Spinal cord (tissue), 10 donors: ENCODE results near the gene SLC39A5. TPM values are rescaled to one million over a fixed set of nuclear protein-coding genes. Genes with fewer than 3 reads are reported as not detected.

ENCODE experiments used
- DNase-seq, 6 donors: peaks; one replicate each; pipeline versions ENCODE4 v3.0.0 to v3.0.0-alpha.2; 2013 to 2015; ENCODE audit warnings: low spot score in 6 of 6, low read depth in 4 of 6
- H3K27ac ChIP-seq: one replicate; pipeline ENCODE4 v1.5.1; 2013; ENCODE audit warnings: low read depth, low read length, control low read depth
- H3K27me3 ChIP-seq: one replicate; pipeline ENCODE4 v1.6.1; 2013; ENCODE audit warnings: low read length; ENCODE audit not compliant: control insufficient read depth, insufficient read depth
- H3K36me3 ChIP-seq: one replicate; pipeline ENCODE4 v1.6.1; 2013; ENCODE audit warnings: low read length; ENCODE audit not compliant: control insufficient read depth, insufficient read depth
- H3K4me1 ChIP-seq: one replicate; pipeline ENCODE4 v1.6.1; 2013; ENCODE audit warnings: low read length; ENCODE audit not compliant: control insufficient read depth, insufficient read depth
- H3K4me3 ChIP-seq: one replicate; pipeline ENCODE4 v1.5.1; 2013; ENCODE audit warnings: low read depth, low read length, control low read depth
- H3K9me3 ChIP-seq: one replicate; pipeline ENCODE4 v1.6.1; 2013; ENCODE audit warnings: low read length; ENCODE audit not compliant: control insufficient read depth, insufficient read depth
- WGBS: methylation state at CpG from one replicate; pipeline ENCODE4 v1.1.5; 2013; ENCODE audit warnings: missing lambda C conversion rate; ENCODE audit not compliant: insufficient coverage; 5-methylcytosine and 5-hydroxymethylcytosine counted together
- polyA plus RNA-seq, 2 donors: library from polyadenylated mRNA; unstranded; fragments of 120-200 nt; gene quantifications; one replicate each; pipeline ENCODE4 v1.2.1, GENCODE V29; 2013; ENCODE audit not compliant: insufficient read length in 2 of 2
- total RNA-seq, 2 donors: library from RNA; depleted of rRNA in 1 of 2; stranded (reverse); fragments of 120-200 nt in 1 of 2; fragments of >200 nt in 1 of 2; gene quantifications; one replicate each; pipeline versions ENCODE4 v1.2.3 to v1.2.4, GENCODE V29; 2013 to 2014
- donor health status: healthy.

SLC39A5 gene
- total and polyA plus RNA-seq, 4 donors: 0.60 to 1.9 (median 0.66) TPM; not detected in 1

GRCh38 chr12:56241424-56242303, 11.8 kb downstream of the SLC39A5 start:
- no peak overlapping the region for H3K27ac ChIP-seq
- H3K27me3 ChIP-seq: no peaks in the 10 kb centered on the region
- no peak for DNase-seq
- H3K36me3 ChIP-seq: peaks cover 98% of the 10 kb centered on the region
- WGBS: 72% methylated on average over 3 of the region's 9 CpGs
- no peaks in the 10 kb centered on the region for H3K4me1 ChIP-seq
- H3K9me3 ChIP-seq: no peaks in the 10 kb centered on the region
- no peak overlapping the region for H3K4me3 ChIP-seq

DNA sequence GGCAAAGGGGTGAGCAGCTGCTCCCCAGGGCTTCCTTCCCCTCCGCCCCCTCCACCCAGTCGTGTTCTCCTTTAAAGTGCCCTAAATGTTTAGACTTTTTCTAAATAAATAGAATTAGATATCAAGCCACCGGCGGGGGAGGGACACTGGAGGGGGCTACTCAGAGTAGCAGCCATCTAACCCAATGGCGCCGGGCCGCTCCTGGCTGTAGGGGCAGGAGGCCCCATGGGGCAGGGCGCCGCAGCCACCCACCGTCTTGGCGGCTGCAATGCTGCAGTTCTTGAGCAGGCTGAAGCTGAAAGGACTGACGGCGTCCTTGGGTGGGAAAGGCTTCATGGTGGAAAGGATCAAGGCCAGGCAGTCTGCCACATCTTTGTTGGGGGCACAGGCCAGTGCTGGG, 13.1 kb downstream of the SLC39A5 start:
- Histone ChIP-seq H3K27me3 (no peaks in the 10 kb centered on the region), H3K4me1 (no peaks in the 10 kb centered on the region), H3K27ac (peak overlapping the region; percentile 10), H3K9me3 (no peaks in the 10 kb centered on the region), H3K36me3 (peaks cover 97% of the 10 kb centered on the region), H3K4me3 (no peak overlapping the region)
- DNase-seq: no peak
- 96% methylated on average over 9 of the region's 13 CpGs for WGBS

DNA sequence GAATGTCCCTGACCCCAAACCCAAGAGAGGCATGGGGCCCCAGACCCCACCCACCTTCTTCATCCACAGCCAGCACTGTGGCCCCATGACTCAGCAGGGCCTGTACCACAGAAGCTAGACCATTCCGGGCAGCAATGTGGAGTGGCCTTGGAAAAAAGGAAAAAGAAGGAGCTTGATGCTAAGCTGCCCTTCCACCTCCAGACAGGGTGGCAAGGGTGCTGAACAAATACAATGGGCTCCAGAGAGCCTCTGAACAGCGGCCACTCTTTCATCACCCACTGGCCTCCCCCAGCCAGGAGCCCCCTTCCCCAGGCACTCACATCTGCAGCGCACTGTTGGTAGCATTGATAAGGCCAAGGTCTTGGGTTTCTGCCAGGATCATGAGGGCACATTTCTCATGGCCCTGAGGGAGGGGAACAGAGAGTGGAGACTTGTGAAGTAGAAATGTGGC, 13.9 kb downstream of the SLC39A5 start:
- no peak overlapping the region for H3K27ac ChIP-seq
- WGBS: 60% methylated on average over 1 of the region's 3 CpGs
- no peak overlapping the region for H3K4me3 ChIP-seq
- H3K4me1 ChIP-seq: no peaks in the 10 kb centered on the region
- DNase-seq: no peak
- no peaks in the 10 kb centered on the region for H3K9me3 ChIP-seq
- H3K27me3 ChIP-seq: no peaks in the 10 kb centered on the region
- H3K36me3 ChIP-seq: peaks cover 98% of the 10 kb centered on the region

GRCh38 chr12:56244494-56244893, 14.6 kb downstream of the SLC39A5 start:
- 97% methylated on average over 14 of the region's 14 CpGs for WGBS
- H3K27me3 ChIP-seq: no peaks in the 10 kb centered on the region
- no peaks in the 10 kb centered on the region for H3K4me1 ChIP-seq
- H3K4me3 ChIP-seq: no peak overlapping the region
- H3K9me3 ChIP-seq: no peaks in the 10 kb centered on the region
- DNase-seq: no peak
- peaks cover 96% of the 10 kb centered on the region for H3K36me3 ChIP-seq
- H3K27ac ChIP-seq: no peak overlapping the region

DNA sequence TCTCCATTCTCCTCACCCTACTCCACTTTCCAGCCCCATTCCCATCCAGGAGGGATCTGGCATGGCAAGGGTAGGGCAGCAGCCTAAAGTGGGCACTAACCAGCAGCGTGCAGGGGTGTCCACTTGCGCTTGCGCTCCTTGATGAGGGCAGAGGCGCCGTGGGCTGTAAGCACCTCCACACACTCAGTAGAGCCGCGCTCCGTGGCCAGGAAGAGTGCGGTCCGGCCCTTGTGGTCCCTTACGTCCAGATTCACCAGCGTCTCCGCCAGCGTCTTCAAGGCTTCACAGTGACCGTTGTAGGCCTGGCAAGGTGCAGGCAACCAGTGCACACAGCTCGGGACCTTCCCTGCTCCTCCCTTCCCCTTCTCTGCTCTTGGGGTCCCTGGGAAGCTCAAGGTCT, 18.1 kb downstream of the SLC39A5 start:
- Histone ChIP-seq H3K9me3 (no peaks in the 10 kb centered on the region), H3K36me3 (peaks cover 92% of the 10 kb centered on the region), H3K27me3 (no peaks in the 10 kb centered on the region), H3K27ac (no peak overlapping the region), H3K4me1 (no peaks in the 10 kb centered on the region), H3K4me3 (no peak overlapping the region)
- DNase-seq: no peak
- WGBS: 96% methylated on average over 16 of the region's 16 CpGs

DNA sequence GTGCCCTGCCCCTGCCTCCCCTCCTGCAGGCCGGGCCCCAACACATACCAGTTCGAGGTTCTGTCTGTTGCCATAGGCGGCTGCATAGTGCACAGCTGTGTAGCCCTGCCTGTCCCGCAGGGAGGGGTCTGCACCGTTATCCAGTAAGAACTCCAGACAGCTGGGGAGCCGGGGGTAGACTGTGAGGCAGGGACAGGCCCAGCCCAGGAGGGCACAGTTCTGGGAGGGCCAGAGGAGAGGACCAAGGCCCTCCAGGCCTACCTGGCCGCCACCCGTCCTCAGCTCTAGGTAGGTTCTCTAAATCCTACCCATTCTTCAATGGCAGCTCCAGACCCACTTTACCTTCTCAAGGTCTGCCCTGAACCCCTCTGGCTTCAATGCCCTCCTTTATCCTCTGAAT, 18.9 kb downstream of the SLC39A5 start:
- 94% methylated on average over 7 of the region's 8 CpGs for WGBS
- no peaks in the 10 kb centered on the region for H3K27me3 ChIP-seq
- H3K36me3 ChIP-seq: peaks cover 92% of the 10 kb centered on the region
- H3K4me1 ChIP-seq: no peaks in the 10 kb centered on the region
- DNase-seq: no peak
- H3K27ac ChIP-seq: no peak overlapping the region
- no peak overlapping the region for H3K4me3 ChIP-seq
- no peaks in the 10 kb centered on the region for H3K9me3 ChIP-seq

GRCh38 chr12:56252649-56253048, 22.8 kb downstream of the SLC39A5 start:
- no peak overlapping the region for H3K4me3 ChIP-seq
- no peak overlapping the region for H3K27ac ChIP-seq
- no peaks in the 10 kb centered on the region for H3K27me3 ChIP-seq
- no peak for DNase-seq
- H3K4me1 ChIP-seq: peaks cover 16% of the 10 kb centered on the region
- 97% methylated on average over 2 of the region's 3 CpGs for WGBS
- H3K36me3 ChIP-seq: peaks cover 89% of the 10 kb centered on the region
- no peaks in the 10 kb centered on the region for H3K9me3 ChIP-seq

DNA sequence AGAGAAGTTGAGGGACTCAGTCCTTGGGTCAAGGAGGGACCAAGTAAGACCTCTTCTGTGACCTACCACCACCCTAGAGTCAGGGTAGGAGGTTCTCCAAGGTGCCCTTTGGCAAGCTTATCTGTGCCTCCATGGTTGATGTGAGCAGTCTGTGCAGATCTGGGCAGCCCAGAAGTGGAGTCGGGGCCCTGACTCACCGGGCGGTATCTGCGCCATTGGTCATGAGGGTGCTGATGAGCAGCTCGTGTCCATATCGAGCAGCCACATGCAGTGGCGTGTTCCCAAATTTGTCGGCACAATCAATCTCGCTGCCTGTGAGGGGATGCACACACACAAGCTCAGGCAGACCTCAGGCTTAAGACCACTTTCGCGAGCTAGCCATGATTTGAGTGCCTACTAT, 23.2 kb downstream of the SLC39A5 start:
- H3K9me3 ChIP-seq: no peaks in the 10 kb centered on the region
- no peaks in the 10 kb centered on the region for H3K27me3 ChIP-seq
- H3K27ac ChIP-seq: no peak overlapping the region
- WGBS: 99% methylated on average over 11 of the region's 11 CpGs
- peaks cover 84% of the 10 kb centered on the region for H3K36me3 ChIP-seq
- H3K4me1 ChIP-seq: peaks cover 17% of the 10 kb centered on the region
- no peak for DNase-seq
- no peak overlapping the region for H3K4me3 ChIP-seq

GRCh38 chr12:56255671-56256070, 25.8 kb downstream of the SLC39A5 start:
- Histone ChIP-seq H3K4me3 (no peak overlapping the region), H3K9me3 (no peaks in the 10 kb centered on the region), H3K27ac (no peak overlapping the region), H3K27me3 (no peaks in the 10 kb centered on the region), H3K36me3 (peaks cover 62% of the 10 kb centered on the region), H3K4me1 (peaks cover 27% of the 10 kb centered on the region)
- DNase-seq: no peak
- 84% methylated on average over 5 of the region's 7 CpGs for WGBS

DNA sequence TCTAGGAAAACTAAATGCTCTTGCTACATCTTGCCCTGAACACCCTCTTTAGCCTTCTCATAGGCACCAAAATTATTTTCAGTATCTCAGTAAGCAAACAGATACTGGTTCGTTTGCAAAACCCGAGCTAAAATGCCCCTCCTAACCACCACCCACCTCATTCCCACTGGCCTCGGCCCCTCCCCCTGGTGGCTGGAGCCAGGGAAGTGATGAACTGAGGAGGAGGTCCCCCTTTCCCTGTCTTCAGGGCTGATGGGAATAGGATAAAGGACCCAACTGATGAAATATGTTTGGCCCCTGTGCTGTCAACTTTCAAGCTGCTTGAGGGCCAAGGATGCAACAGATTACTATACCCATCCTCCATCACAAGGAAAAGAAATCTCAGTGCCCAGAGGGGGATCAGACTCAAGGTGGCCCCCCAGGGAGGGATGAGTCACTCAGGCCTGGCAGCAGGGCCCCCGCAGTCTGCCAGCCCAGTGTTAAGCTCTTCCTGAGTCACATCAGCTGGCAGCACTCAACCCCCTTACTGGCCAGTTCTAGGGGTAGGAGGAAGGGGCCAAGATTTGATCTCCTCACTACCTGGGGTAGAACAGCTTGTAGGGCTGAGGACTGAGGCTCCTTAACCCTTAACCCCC, 26.6 kb downstream of the SLC39A5 start:
- Histone ChIP-seq H3K36me3 (peaks cover 57% of the 10 kb centered on the region), H3K27me3 (no peaks in the 10 kb centered on the region), H3K27ac (no peak overlapping the region), H3K9me3 (no peaks in the 10 kb centered on the region), H3K4me1 (peaks cover 27% of the 10 kb centered on the region), H3K4me3 (no peak overlapping the region)
- DNase-seq: no peak
- WGBS: no CpG with 5 or more reads among the region's 4 CpGs
